ENCODE data around the gene TXNDC15. TPM values are rescaled to one million over a fixed set of nuclear protein-coding genes. Genes with fewer than 3 reads are reported as not detected.
A peak's percentile ranks its signal among the peaks of the same experiment; 100 is the strongest.

TXNDC15 gene
- total and polyA plus RNA-seq, 2 of the 13 experiments (the other 11 are each of a cell fraction or from before 2014, with no cell fraction given), result 22.2 to 49.9 TPM

GRCh38 chr5:134904610-134905245 lies 30.6 kb downstream of the TXNDC15 start, which contains the start of gene PCBD2 (continued):
- TF ChIP-seq, protein P1, sequence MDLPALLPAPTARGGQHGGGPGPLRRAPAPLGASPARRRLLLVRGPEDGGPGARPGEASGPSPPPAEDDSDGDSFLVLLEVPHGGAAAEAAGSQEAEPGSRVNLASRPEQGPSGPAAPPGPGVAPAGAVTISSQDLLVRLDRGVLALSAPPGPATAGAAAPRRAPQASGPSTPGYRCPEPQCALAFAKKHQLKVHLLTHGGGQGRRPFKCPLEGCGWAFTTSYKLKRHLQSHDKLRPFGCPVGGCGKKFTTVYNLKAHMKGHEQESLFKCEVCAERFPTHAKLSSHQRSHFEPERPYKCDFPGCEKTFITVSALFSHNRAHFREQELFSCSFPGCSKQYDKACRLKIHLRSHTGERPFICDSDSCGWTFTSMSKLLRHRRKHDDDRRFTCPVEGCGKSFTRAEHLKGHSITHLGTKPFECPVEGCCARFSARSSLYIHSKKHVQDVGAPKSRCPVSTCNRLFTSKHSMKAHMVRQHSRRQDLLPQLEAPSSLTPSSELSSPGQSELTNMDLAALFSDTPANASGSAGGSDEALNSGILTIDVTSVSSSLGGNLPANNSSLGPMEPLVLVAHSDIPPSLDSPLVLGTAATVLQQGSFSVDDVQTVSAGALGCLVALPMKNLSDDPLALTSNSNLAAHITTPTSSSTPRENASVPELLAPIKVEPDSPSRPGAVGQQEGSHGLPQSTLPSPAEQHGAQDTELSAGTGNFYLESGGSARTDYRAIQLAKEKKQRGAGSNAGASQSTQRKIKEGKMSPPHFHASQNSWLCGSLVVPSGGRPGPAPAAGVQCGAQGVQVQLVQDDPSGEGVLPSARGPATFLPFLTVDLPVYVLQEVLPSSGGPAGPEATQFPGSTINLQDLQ (CRISPR knock-in tag; IDR thresholded peaks at IDR 0.05), result no peak
- TF ChIP-seq RXRB (CRISPR knock-in tag; IDR thresholded peaks at IDR 0.05; ENCODE audit: borderline replicate concordance), result no peak; the same call in 1 of the 2 replicates
- peak; percentile 81 for TF ChIP-seq THAP11 (CRISPR knock-in tag; IDR thresholded peaks at IDR 0.05)
- TF ChIP-seq, protein P2, sequence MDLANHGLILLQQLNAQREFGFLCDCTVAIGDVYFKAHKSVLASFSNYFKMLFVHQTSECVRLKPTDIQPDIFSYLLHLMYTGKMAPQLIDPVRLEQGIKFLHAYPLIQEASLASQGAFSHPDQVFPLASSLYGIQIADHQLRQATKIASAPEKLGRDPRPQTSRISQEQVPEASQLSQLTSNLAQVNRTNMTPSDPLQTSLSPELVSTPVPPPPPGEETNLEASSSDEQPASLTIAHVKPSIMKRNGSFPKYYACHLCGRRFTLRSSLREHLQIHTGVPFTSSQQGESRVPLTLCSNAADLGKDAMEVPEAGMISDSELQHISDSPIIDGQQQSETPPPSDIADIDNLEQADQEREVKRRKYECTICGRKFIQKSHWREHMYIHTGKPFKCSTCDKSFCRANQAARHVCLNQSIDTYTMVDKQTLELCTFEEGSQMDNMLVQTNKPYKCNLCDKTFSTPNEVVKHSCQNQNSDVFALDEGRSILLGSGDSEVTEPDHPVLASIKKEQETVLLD (CRISPR knock-in tag; IDR thresholded peaks at IDR 0.05; ENCODE audit: low read depth), result peak; percentile 96
- no peak for TF ChIP-seq ATF7 (IDR thresholded peaks at IDR 0.05)
- 0 out of 2 replicates have a peak, but pooled peaks have one; percentile 43 for TF ChIP-seq ATF7 (CRISPR knock-in tag; IDR thresholded peaks at IDR 0.05)
- TF ChIP-seq ZNF501 (CRISPR knock-in tag; IDR thresholded peaks at IDR 0.05), result no peak
- TF ChIP-seq PAX8 (CRISPR knock-in tag; IDR thresholded peaks at IDR 0.05; ENCODE audit: borderline replicate concordance), result peak; percentile 93
- no peak for TF ChIP-seq IKZF1 (IDR thresholded peaks at IDR 0.05)
- TF ChIP-seq ZNF841 (CRISPR knock-in tag; IDR thresholded peaks at IDR 0.05; ENCODE audit: borderline replicate concordance), result peak; percentile 95
- no peak; the same call in 1 of the 2 replicates for TF ChIP-seq HIVEP1 (CRISPR knock-in tag; IDR thresholded peaks at IDR 0.05)
- TF ChIP-seq, protein P3, sequence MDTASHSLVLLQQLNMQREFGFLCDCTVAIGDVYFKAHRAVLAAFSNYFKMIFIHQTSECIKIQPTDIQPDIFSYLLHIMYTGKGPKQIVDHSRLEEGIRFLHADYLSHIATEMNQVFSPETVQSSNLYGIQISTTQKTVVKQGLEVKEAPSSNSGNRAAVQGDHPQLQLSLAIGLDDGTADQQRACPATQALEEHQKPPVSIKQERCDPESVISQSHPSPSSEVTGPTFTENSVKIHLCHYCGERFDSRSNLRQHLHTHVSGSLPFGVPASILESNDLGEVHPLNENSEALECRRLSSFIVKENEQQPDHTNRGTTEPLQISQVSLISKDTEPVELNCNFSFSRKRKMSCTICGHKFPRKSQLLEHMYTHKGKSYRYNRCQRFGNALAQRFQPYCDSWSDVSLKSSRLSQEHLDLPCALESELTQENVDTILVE (CRISPR knock-in tag; IDR thresholded peaks at IDR 0.05), result peak; percentile 79; the same call in 1 of the 2 replicates
- TF ChIP-seq, protein P4, sequence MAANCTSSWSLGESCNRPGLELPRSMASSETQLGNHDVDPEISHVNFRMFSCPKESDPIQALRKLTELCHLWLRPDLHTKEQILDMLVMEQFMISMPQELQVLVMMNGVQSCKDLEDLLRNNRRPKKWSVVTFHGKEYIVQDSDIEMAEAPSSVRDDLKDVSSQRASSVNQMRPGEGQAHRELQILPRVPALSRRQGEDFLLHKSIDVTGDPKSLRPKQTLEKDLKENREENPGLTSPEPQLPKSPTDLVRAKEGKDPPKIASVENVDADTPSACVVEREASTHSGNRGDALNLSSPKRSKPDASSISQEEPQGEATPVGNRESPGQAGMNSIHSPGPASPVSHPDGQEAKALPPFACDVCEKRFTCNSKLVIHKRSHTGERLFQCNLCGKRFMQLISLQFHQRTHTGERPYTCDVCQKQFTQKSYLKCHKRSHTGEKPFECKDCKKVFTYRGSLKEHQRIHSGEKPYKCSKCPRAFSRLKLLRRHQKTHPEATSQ (CRISPR knock-in tag; IDR thresholded peaks at IDR 0.05; ENCODE audit: borderline replicate concordance), result no peak
- no peak for TF ChIP-seq PLRG1 (conservative IDR thresholded peaks at IDR 0.05)
- no peak for TF ChIP-seq KLF11 (CRISPR knock-in tag; IDR thresholded peaks at IDR 0.05)
- TF ChIP-seq SIX4 (CRISPR knock-in tag; IDR thresholded peaks at IDR 0.05), result no peak
- TF ChIP-seq ZNF570 (CRISPR knock-in tag; IDR thresholded peaks at IDR 0.05; ENCODE audit: borderline replicate concordance), result 0 out of 2 replicates have a peak, but pooled peaks have one; percentile 31
- peak; percentile 75 for TF ChIP-seq CAMTA2 (CRISPR knock-in tag; IDR thresholded peaks at IDR 0.05; ENCODE audit: borderline replicate concordance)
- TF ChIP-seq HCFC1 (IDR thresholded peaks at IDR 0.05; ENCODE audit: low read depth, low read length), result 0 out of 2 replicates have a peak, but pooled peaks have one; percentile 7
- TF ChIP-seq PRMT3 (CRISPR knock-in tag; IDR thresholded peaks at IDR 0.05; ENCODE audit: borderline replicate concordance, low read depth), result no peak

Data from HepG2 (cell line).